Mesenteric fat pad (tissue), 1 donor: ENCODE results near the gene STAB1. TPM values are rescaled to one million over a fixed set of nuclear protein-coding genes. Genes with fewer than 3 reads are reported as not detected.

ENCODE experiments used
- DNase-seq: peaks from one replicate; pipeline ENCODE4 v3.0.0-alpha.2; 2020; ENCODE audit warnings: low spot score
- total RNA-seq: library from RNA; stranded (reverse); fragmentation: NEBNext Ultra II Directional; extraction: Animal tissue kit (Norgen Biotek cat#: 25700); gene quantifications from one replicate; pipeline ENCODE4 v1.2.1, GENCODE V29; 2021
- donor health status: DM: yes; HTN: yes; CAD: no.

STAB1 gene
- total RNA-seq, 1 donor from 2014 or later: 557 TPM

DNA sequence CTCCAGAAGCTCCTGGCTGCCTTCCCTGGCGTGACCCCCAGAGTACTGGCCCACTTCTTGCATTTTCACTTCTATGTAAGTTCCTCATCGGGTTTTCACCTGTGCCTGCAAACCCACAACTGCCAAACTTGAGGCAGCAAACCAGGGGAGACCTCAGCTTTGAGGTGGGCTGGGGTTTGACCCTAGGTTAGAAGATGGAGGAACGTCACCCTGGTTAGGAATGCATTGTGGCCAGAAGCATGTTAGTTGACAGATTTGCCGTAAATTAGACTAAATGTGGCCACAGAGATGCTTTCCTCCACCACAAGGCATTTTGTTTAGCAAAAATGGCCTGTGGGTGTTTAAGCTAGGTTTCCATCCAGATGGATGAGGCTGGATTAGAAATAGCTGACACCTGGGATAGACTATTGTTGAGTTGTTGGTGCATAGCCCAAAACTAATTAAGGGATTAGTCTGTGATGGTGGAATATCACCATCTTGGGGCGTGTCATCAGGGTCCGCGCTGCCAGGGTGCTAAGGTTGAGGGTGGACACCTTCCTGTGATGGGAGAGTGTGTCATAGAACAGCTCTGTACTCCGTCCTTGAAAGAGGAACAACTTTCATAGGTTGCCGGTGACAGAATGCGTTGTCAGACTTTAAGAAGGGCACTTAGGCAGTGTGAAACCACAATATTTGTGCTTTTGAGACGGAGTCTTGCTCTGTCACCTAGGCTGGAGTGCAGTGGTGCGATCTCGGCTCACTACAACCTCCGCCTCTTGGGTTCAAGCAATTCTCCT, 36.2 kb upstream of the STAB1 start:
- no peak for DNase-seq

DNA sequence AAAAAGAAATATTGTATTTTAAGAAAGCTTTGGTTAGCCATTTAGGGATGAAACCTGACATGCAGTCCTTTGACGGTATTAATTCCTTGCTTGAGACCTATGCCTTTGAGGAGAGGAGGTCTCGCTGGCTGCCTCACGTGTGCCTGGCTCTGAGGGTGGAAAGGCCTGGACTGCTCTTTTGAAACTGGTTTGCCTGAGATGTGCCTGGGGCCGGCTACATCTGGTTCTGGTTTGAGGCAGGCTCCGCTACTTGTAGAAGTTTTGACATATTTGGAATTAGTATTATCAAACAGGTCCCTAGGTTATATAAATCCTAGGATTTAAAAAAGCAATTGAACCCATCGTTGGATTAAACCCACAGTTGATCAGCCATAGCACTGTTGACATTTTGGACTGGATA, 33.3 kb upstream of the STAB1 start:
- DNase-seq: no peak

DNA sequence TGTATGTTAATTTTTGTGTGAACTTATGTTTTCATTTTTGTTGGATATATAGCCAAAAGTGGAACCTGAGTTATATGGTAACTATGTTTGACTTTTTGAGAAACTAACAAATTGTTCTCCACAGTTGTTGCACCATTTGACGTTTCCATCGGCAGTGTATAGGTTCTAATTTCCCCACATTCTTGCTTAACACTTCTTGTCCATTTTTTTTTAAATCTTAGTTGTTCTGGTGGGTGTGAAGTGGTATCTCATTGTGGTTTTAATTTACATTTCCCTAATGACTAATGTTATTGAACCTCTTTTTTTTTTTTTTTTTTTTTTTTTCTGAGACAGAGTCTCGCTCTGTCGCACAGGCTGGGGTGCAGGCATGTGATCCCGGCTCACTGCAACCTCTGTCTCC, 31.7 kb upstream of the STAB1 start:
- no peak for DNase-seq

GRCh38 chr3:52468336-52468735, 26.8 kb upstream of the STAB1 start:
- no peak for DNase-seq

DNA sequence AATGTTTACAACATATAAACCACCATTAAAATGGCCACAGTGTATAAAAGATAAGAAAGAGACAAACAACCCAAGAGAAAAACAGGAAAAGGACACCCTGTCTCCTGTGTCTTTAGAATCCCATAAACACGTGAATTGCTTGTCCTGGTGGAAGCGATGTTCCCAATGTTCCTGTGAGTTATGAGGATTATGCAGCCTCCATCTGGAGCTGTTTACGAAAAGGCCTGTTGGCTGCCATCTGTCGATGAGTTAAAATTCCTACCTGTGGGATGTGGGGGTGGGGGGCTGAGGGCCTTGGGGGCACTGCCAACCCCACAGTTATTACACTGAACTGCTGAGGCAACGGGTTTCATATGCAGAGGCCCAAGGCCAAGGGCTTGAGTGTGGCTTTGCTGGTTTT, 26.1 kb upstream of the STAB1 start:
- DNase-seq: no peak

- DNase-seq: no peak
These were observed 24.2 kb upstream of the STAB1 start for GRCh38 chr3:52470920-52471319.

GRCh38 chr3:52471371-52472238, 23.5 kb upstream of the STAB1 start:
- no peak for DNase-seq

DNA sequence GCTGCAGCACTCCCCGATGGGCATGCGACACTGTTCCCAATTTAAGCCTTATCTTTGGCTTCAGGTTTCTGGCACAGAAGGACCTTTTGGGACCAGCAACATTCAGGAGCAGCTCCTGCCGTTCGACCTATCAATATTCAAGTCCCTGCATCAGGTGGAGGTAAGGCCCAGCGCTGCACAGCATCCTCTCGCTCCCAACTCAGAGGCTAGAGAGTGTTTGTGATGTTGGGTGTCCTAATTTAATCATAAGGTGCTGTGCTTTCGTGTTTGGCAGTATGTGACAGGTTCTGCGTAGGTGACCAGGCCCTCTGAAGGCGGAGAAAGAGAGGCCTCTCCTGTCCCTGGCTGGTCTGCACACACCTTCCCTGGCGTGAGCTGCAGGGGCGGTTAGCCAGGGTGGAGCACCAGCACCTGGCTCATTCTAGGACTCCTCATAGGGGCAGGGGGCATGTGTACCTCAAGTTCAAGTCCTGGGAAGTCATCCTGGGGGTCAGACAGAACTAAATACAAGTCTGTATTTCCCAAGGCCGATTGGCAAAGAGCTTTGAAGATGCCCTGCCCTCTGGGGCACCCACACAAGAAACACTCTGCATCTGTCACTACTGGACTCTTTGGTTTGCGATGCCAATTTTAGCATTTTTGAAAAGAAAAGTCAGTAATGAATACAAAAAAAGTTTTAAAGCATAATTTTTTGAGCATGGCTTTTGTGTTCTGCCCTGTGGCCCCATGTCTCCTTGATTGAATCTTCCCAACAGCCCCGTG, 22.7 kb upstream of the STAB1 start:
- DNase-seq: no peak

DNA sequence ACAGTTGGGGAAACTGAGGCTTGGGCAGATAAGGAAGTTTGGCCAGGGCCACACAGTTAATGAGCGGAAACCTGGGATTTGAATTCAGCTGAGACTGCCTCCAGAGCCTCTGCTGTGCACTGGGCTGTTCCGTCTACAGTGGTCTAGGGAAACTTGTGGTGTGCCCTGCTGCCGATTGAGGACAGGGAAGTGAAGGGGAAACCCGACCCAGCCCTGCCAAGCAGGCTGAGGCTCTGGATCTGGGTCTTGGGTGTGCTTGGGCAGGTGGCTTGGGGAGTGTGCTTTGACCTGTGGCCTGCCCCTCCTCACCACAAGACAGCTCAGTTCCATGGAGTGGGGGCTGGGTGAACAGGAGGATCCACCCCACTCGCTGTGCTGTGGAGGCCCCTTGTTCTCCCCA, 22.1 kb upstream of the STAB1 start:
- no peak for DNase-seq

- no peak for DNase-seq
These were observed 17.9 kb upstream of the STAB1 start for GRCh38 chr3:52477076-52477795.

DNA sequence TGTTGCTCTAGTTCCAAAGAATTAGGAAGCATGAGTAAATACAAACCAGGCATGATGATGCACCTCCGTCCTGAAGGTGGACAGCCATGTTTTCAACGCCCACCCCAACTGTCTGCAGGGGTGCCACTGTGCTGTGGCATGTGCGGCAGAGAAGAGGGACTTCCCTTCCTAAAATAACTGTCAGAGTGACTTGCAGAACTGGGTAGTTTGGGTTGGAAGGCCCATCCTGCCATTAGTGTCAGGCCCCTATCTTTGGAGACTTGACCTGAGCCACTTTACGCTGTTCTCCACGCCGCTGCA, 17.4 kb upstream of the STAB1 start:
- no peak for DNase-seq

GRCh38 chr3:52479037-52479876, 15.9 kb upstream of the STAB1 start:
- DNase-seq: no peak

- DNase-seq: no peak
These were observed 15.1 kb upstream of the STAB1 start for GRCh38 chr3:52479877-52480575.

DNA sequence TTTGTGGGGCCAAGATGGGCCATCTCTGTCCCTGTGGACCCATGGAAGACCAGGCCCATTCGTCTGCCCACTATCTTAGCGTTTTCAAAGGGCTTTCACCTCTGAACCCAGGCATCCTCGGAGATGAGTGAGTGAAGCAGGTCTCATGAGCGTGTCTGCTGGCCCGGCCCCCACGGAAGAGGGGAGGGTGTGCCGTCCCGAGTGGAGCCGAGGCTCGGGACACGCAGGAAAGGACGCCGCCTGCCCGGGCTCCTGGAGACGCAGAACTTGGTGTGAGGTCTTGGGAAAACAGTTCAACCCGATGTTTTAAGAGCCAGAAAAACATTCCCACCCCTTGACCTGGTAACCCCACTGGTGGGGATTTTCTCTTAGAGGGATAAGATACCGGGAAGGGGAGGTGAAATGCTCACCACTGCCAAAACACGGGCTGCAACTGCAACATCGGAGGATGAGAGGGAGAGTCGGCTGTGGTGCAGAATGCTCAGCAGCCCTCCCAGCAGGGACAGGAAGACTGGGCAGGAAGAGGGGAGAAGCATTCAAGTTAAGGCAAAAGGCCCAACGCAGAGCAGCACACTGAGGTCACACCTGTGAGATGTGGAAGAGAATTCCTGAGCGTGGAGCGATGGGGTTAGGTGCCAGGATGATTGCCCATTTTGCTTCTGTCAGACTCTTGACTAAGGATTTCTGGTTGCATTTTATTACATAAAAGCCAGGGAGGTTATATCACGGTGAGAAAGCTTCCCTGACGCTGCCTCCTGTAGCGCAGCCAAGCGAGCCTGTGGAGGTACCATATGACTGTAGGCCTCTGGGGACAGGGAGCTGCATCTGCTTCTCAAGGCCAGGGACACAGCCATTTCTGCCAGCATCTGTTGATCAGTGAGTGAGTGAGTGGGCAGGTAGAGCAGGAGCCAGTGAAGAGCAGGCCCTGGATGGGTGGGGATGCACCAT, 14.1 kb upstream of the STAB1 start:
- no peak for DNase-seq

GRCh38 chr3:52481819-52482521, 13.2 kb upstream of the STAB1 start:
- DNase-seq: no peak

DNA sequence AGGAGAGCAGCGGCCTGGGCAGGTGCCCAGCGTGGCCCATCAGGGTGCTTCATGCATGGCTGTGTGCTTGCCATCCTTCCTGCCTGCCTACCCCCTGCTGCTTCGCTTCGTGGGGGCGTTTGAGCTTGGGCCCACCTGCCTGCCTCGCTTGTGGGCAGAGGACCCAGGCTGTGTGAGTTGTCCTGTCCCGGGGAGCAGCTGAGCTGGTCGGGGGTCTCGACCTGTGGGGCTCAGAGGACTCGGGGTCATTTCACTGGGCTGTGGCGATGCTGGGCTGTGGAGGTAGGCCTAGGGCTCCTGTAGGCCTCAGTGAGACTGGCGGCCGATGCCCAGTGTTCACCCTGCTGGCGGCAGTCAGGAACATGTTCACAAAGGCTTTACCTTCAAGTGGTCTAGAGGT, 12.1 kb upstream of the STAB1 start:
- DNase-seq: no peak

DNA sequence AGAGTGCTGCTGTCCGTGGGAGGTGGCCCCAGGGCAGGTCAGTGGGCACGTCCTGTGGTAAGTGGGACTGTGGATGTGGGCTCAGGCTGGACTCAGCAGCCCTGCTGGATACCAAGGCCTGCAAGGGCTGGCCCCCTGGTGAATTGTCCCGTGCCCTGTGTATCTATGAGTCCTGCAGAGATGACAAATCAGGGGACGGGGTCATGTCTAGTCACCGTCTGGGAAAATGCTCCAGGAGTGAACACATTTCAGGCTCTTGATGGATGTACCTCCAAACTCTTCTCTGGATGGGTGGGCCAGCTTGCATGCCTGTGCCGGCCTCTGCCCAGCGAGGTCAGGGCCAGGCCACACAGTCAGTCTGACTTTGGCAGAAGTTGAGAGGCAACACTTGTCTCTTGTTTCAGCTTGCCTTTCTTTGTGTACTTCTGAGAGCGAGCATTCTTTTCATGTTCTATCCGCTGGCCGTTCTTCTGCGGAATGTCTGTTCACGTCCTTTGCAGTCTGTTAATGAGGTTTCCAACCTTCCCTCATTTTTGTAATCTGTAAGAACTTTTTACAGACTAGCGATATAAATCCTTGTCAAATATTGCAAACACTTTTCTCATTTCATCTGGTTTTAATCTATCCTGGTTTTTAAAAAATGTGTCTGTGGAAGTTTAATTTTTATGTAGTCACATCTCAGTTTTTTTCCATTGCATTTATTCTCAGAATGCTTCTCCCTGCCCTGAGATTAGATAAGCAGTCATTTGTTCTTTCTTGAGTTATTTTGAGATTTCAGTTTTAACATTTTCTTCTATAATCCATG, 11.4 kb upstream of the STAB1 start:
- no peak for DNase-seq
